Limb (tissue), 2 donors: ENCODE data around the gene ACSM5.
"Not testable (repeated sequence)": the region's sequence is repeated elsewhere in the genome, so short reads cannot be mapped to it uniquely, and the experiment has no call there.

ENCODE experiments used
- DNase-seq, 2 donors: peaks; one replicate each; pipeline ENCODE4 v3.0.0-alpha.2; 2016; ENCODE audit errors: extremely low spot score in 2 of 2

The ACSM5 gene

GRCh38 chr16:20397468-20398074 is 11.8 kb upstream of the ACSM5 start:
- no peak for DNase-seq

- no peak for DNase-seq
Measured at GRCh38 chr16:20398603-20399002, 10.7 kb upstream of the ACSM5 start.

GRCh38 chr16:20399185-20399584 is 10.1 kb upstream of the ACSM5 start:
- DNase-seq, result no peak

- no peak for DNase-seq
Measured at GRCh38 chr16:20401066-20401465, 8.3 kb upstream of the ACSM5 start.

- DNase-seq, result no peak
Measured at GRCh38 chr16:20401475-20402016, 7.8 kb upstream of the ACSM5 start.

- DNase-seq, result no peak
Measured at GRCh38 chr16:20402651-20403050, 6.7 kb upstream of the ACSM5 start.

GRCh38 chr16:20404637-20405036 is 4.7 kb upstream of the ACSM5 start, which contains the start of gene PDILT:
PDILT (minus strand) TSS chr16:20404737; CDS start chr16:20399300, 5,437 bp downstream.
- DNase-seq, result no peak

GRCh38 chr16:20410121-20410723 is 888 bp downstream of the ACSM5 start:
- no peak for DNase-seq

GRCh38 chr16:20411055-20411454 is 1.7 kb downstream of the ACSM5 start:
- no peak for DNase-seq

GRCh38 chr16:20415541-20415940 is 6.2 kb downstream of the ACSM5 start:
- DNase-seq, result no peak

- DNase-seq, result not testable (repeated sequence)
Measured at GRCh38 chr16:20419093-20419492, 9.8 kb downstream of the ACSM5 start.

- DNase-seq, result not testable (repeated sequence)
Measured at GRCh38 chr16:20421748-20422147, 12.4 kb downstream of the ACSM5 start.

GRCh38 chr16:20423772-20424128 is 14.4 kb downstream of the ACSM5 start:
- DNase-seq, result not testable (repeated sequence)

- DNase-seq, result no peak
Measured at GRCh38 chr16:20424129-20424866, 15.0 kb downstream of the ACSM5 start.

- not testable (repeated sequence) for DNase-seq
Measured at GRCh38 chr16:20427401-20427797, 18.1 kb downstream of the ACSM5 start.

- DNase-seq, result not testable (repeated sequence)
Measured at GRCh38 chr16:20429499-20429898, 20.2 kb downstream of the ACSM5 start.

- not testable (repeated sequence) for DNase-seq
Measured at GRCh38 chr16:20430480-20430879, 21.1 kb downstream of the ACSM5 start.

GRCh38 chr16:20430948-20431347 is 21.6 kb downstream of the ACSM5 start:
- DNase-seq, result no peak

- DNase-seq, result not testable (repeated sequence)
Measured at GRCh38 chr16:20438950-20439349, 29.6 kb downstream of the ACSM5 start.

- not testable (repeated sequence) for DNase-seq
Measured at GRCh38 chr16:20439820-20440231, 30.5 kb downstream of the ACSM5 start.

GRCh38 chr16:20440731-20441130 is 31.4 kb downstream of the ACSM5 start:
- DNase-seq, result not testable (repeated sequence)

GRCh38 chr16:20441191-20441590 is 31.9 kb downstream of the ACSM5 start:
- DNase-seq, result no peak
